CD4-positive, alpha-beta T cell (primary cell): ENCODE results near the gene FGF14. TPM values are rescaled to one million over a fixed set of nuclear protein-coding genes. Genes with fewer than 3 reads are reported as not detected.

Experiments used
- ATAC-seq: fragments of 200-7000 bp; cut with Tn5 transposase; one replicate; pipeline ENCODE4 v1.10.0; 2022; ENCODE audit warnings: mild to moderate bottlenecking; ENCODE audit not compliant: poor library complexity
- CTCF ChIA-PET: fragments of 350-600 bp; sonication (Branson Sonifier 250); formaldehyde crosslinking; loops from one replicate; lab custom pipeline; 2021; ENCODE audit warnings: antibody characterized with exemption, inconsistent platforms; lab: Charles Lee
- POLR2A ChIA-PET: fragments of 350-600 bp; sonication (Branson Sonifier 250); formaldehyde crosslinking; loops from one replicate; lab custom pipeline; 2021; ENCODE audit warnings: antibody characterized with exemption, inconsistent platforms; lab: Charles Lee
- DNase-seq, 14 experiments: peaks; one replicate each; pipeline ENCODE4 v3.0.0-alpha.2; 2013 to 2020; ENCODE audit warnings: mixed read lengths in 2 of 14
- H3K27ac ChIP-seq, 2 donors: one replicate each; pipeline versions ENCODE4 v1.5.1 to v1.7.0; 2013; ENCODE audit warnings: low read length in 2 of 2, low read depth in 1 of 2, mild to moderate bottlenecking in 1 of 2
- H3K27me3 ChIP-seq, 2 experiments: 1 replicate in 1 of 2; 2 replicates in 1 of 2; pipeline versions ENCODE4 v1.6.1 to v1.7.0; 2013; ENCODE audit warnings: low read length in 2 of 2, control low read depth in 1 of 2, mild to moderate bottlenecking in 1 of 2, moderate library complexity in 1 of 2; ENCODE audit not compliant: insufficient read depth in 2 of 2, control insufficient read depth in 1 of 2
- H3K36me3 ChIP-seq: one replicate; pipeline ENCODE4 v1.6.1; 2013; ENCODE audit warnings: low read length, control low read depth; ENCODE audit not compliant: insufficient read depth
- H3K4me1 ChIP-seq: one replicate; pipeline ENCODE4 v1.6.1; 2013; ENCODE audit warnings: low read length, control low read depth; ENCODE audit not compliant: insufficient read depth
- H3K4me3 ChIP-seq: one replicate; pipeline ENCODE4 v1.5.1; 2013; ENCODE audit warnings: mild to moderate bottlenecking, low read length, moderate library complexity
- H3K9me3 ChIP-seq, 2 experiments: 1 replicate in 1 of 2; 2 replicates in 1 of 2; pipeline versions ENCODE4 v1.6.1 to v1.7.0; 2013; ENCODE audit warnings: low read length in 2 of 2, mild to moderate bottlenecking in 2 of 2, control low read depth in 1 of 2, moderate library complexity in 1 of 2; ENCODE audit not compliant: control insufficient read depth in 1 of 2, insufficient read depth in 1 of 2
- H3K27ac Mint-ChIP-seq: one replicate; pipeline ENCODE4 v1.8.0; 2020; ENCODE audit warnings: mixed read lengths
- H3K27me3 Mint-ChIP-seq: one replicate; pipeline ENCODE4 v1.8.0; 2021; ENCODE audit warnings: mixed read lengths
- H3K36me3 Mint-ChIP-seq: one replicate; pipeline ENCODE4 v1.8.0; 2021; ENCODE audit warnings: low read depth, mixed read lengths
- H3K4me1 Mint-ChIP-seq: one replicate; pipeline ENCODE4 v1.8.0; 2021; ENCODE audit warnings: low read depth, mixed read lengths
- H3K4me3 Mint-ChIP-seq: one replicate; pipeline ENCODE4 v1.8.0; 2020; ENCODE audit warnings: mild to moderate bottlenecking, mixed read lengths
- H3K9me3 Mint-ChIP-seq: one replicate; pipeline ENCODE4 v1.8.0; 2020; ENCODE audit warnings: mixed read lengths
- CTCF ChIP-seq: fragments of 200-600 bp; IDR thresholded peaks from one replicate; pipeline ENCODE4 v1.8.0; 2022; ENCODE audit warnings: antibody characterized with exemption, mild to moderate bottlenecking
- intact Hi-C, 2 experiments: fragments of 100-400 bp; cut with DNase I in 1 of 2; cut with micrococcal nuclease in 1 of 2; formaldehyde crosslinking; loops; one replicate each; pipeline versions ENCODE4 v1.15.1 to v1.9.0; 2023 to 2025; cut with DNase I, micrococcal nuclease
- total RNA-seq, 174 experiments: library from RNA in 2 of 174; stranded (reverse) in 2 of 174; gene quantifications; one replicate each; pipeline ENCODE4 v1.2.3 and lab custom pipeline; 2021 to 2026

Gene FGF14
- total RNA-seq, 2 experiments from 2014 or later = not detected

- Histone ChIP-seq H3K4me3 (no peak overlapping the region), H3K27ac (no peak overlapping the region), H3K9me3 (no peaks in the 10 kb centered on the region), H3K4me1 (no peaks in the 10 kb centered on the region), H3K36me3 (no peaks in the 10 kb centered on the region), H3K27me3 (no peaks in the 10 kb centered on the region)
- TF ChIP-seq CTCF = no peak
- no peaks in the 10 kb centered on the region for H3K27me3 Mint-ChIP-seq
- DNase-seq (no peak), ATAC-seq (no peak)
- H3K9me3 Mint-ChIP-seq = no peaks in the 10 kb centered on the region
- ChIA-PET POLR2A (no interaction called here), CTCF (no interaction called here)
- no peak overlapping the region for H3K27ac Mint-ChIP-seq
- H3K4me3 Mint-ChIP-seq = no peak overlapping the region
- H3K36me3 Mint-ChIP-seq = no peaks in the 10 kb centered on the region
- no peaks in the 10 kb centered on the region for H3K4me1 Mint-ChIP-seq
- intact Hi-C loops = no loop called here
These were observed 399.6 kb downstream of the FGF14 start for GRCh38 chr13:102002287-102002686.

GRCh38 chr13:102000764-102001163 is 401.1 kb downstream of the FGF14 start:
- no peak overlapping the region for H3K4me3 ChIP-seq
- ChIA-PET CTCF (no interaction called here), POLR2A (no interaction called here)
- H3K4me1 ChIP-seq = no peaks in the 10 kb centered on the region
- Mint-ChIP-seq H3K9me3 (no peaks in the 10 kb centered on the region), H3K27me3 (no peaks in the 10 kb centered on the region), H3K36me3 (no peaks in the 10 kb centered on the region), H3K4me1 (no peaks in the 10 kb centered on the region), H3K27ac (no peak overlapping the region), H3K4me3 (no peak overlapping the region)
- no peaks in the 10 kb centered on the region for H3K36me3 ChIP-seq
- no peak for DNase-seq
- H3K27me3 ChIP-seq = no peaks in the 10 kb centered on the region
- no peak for ATAC-seq
- intact Hi-C loops = no loop called here
- no peak overlapping the region for H3K27ac ChIP-seq
- TF ChIP-seq CTCF = no peak
- no peaks in the 10 kb centered on the region for H3K9me3 ChIP-seq

- Mint-ChIP-seq H3K27ac (no peak overlapping the region), H3K4me1 (no peaks in the 10 kb centered on the region), H3K27me3 (no peaks in the 10 kb centered on the region), H3K4me3 (no peak overlapping the region), H3K36me3 (no peaks in the 10 kb centered on the region), H3K9me3 (no peaks in the 10 kb centered on the region)
- no peak for TF ChIP-seq CTCF
- ChIA-PET CTCF (no interaction called here), POLR2A (no interaction called here)
- H3K27me3 ChIP-seq = no peaks in the 10 kb centered on the region
- intact Hi-C loops = no loop called here
- H3K36me3 ChIP-seq = no peaks in the 10 kb centered on the region
- no peaks in the 10 kb centered on the region for H3K4me1 ChIP-seq
- no peak for DNase-seq
- H3K27ac ChIP-seq = no peak overlapping the region
- no peaks in the 10 kb centered on the region for H3K9me3 ChIP-seq
- H3K4me3 ChIP-seq = no peak overlapping the region
- ATAC-seq = no peak
These were observed 403.7 kb downstream of the FGF14 start for GRCh38 chr13:101998129-101998528.
